ENCODE measurements around the gene FRS3.

FRS3 gene

DNA sequence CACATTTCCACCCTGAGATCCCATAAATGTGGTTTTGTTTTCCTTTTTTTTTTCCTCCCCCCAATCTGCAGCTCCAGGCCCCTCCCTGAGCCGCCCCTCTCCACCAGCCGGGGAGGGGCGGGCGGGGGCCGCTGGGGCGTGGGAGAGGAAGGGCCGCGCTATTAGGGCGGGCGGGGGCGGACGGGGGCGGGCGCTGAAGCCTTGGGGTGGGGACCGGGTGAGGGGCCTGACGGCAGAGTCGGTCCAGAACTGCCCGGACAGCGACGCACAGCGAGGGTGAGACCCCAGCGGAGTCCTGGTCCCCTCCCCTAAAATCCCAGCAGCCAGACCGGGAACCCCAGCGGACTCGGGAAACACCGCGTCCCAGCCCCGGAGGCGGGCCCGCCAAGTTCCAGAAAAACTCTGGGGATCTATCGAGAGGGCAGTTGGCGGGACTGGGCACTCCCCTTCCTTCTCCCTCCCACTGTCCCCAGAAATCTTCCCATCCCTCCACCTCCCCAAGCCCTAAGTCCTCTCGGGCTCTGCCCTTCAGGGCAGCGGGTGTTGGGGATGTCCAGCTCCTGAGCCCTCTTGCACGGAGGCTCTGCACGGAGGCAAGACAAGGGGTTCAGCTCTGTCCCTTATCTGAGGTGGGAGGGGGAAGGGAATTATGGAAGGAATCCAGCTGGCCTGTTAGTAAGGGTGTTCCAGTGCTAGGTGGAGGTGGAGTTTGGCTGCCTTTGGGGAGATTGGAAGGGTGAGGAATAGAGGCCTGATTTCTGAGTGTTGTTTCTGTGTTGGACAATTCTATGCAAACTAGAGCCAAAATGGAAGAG, 1.1 kb upstream of the FRS3 start, which contains the start of gene PRICKLE4:
TSS of gene PRICKLE4 (plus strand) at position 232 of the 815 bp plus-strand sequence. CDS start 2,692 bp downstream, outside the sequence.
- no peak for TF ChIP-seq CTCF (IDR thresholded peaks at IDR 0.05)

DNA sequence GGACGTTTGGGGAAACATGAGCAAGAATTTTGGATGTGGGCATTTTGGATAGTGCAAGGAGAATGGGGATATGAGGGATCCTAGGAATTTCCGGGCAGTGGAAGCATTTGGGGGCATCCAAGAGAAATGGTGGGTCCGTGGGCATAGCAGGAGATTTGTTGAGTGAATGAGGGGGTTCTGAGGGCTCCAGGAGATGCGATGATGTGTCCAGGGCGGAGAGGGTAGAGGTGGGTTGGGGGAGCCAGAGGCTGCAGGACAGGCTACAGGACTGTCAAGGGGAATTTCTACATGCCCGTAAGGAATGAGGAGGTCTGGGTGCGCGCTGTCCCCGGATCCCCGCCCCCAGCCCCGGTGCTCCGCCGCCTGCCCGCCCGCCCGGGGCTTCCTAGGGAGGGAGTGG, 364 bp downstream of the FRS3 start:
- no peak for TF ChIP-seq CTCF (IDR thresholded peaks at IDR 0.05)

DNA sequence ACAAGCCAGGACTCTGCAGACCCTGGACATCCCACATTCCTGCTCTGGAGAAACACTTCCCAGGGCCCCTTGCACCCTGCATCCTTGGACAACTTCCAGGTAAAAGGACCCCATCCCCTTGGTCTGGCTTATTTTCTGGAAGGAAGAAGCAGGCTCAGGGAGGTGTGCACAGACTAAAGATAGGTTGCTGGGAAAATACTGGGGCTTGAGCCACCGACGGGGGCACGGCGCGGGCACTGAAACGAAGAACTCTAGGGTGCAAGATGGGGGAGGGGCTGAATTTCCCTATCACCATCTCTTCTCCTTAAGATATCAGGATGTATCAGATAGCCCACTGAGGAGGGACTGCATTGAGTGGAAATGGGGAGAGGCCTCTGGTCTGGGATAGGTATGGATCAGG, 805 bp downstream of the FRS3 start:
- no peak for TF ChIP-seq CTCF (IDR thresholded peaks at IDR 0.05)

GRCh38 chr6:41777551-41778285, 2.0 kb downstream of the FRS3 start:
- no peak for TF ChIP-seq CTCF (IDR thresholded peaks at IDR 0.05)

- no peak for TF ChIP-seq CTCF (IDR thresholded peaks at IDR 0.05)
Observed at GRCh38 chr6:41775293-41775882, 4.3 kb downstream of the FRS3 start.

- no peak for TF ChIP-seq CTCF (IDR thresholded peaks at IDR 0.05)
Observed at GRCh38 chr6:41774841-41775240, 4.9 kb downstream of the FRS3 start.

GRCh38 chr6:41771058-41771983, 8.4 kb downstream of the FRS3 start:
- no peak for TF ChIP-seq CTCF (IDR thresholded peaks at IDR 0.05)
